Measurements from ENCODE around the gene IQCM. TPM values are rescaled to one million over a fixed set of nuclear protein-coding genes. Genes with fewer than 3 reads are reported as not detected.
A peak's percentile ranks its signal among the peaks of the same experiment; 100 is the strongest.
"Not testable (repeated sequence)": the region's sequence is repeated elsewhere in the genome, so short reads cannot be mapped to it uniquely, and the experiment has no call there.

IQCM gene
- polyA plus RNA-seq, 1 donor = not detected

- no peak for DNase-seq
Measured at GRCh38 chr4:149443537-149443936, 372.1 kb downstream of the IQCM start.

GRCh38 chr4:149441338-149441737 lies 374.3 kb downstream of the IQCM start:
- no peak for DNase-seq

DNA sequence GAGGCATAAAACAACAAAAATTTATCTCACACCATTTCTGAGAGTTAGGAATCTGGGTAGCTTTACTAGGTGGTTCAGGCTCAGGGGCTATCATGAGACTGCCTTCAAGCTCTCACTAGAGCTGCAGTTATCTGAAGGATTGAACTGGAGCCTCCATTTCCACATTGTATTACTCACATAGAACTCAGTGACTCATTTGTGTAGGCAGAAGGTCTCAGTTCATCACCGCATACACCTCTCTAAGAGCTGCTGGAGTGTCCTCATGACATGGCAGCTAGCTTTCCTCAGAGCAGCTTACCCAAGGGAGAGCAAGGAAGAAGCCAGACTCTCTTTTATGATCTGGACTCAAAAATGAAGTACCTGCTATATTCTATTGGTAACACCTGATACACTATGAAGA lies 389.2 kb downstream of the IQCM start:
- DNase-seq = no peak

DNA sequence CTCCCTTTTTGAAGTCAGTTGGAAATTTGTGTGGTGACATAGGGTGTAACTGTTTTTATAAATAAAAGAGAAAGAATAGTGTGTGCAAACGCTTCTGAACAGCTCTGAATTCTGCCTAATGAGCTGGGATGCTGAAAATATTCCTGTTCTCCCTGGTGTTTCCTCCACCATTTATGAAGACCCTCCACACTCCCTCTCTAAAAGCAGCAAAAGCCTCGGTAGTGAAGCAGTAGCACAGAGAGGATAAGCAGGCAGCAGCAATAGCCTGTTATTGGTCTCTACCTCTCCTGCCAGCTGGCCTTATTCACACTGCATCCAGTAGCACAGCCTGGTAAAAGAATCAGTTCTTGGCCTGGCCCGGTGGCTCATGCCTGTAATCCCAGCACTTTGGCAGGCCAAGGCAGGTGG lies 406.1 kb downstream of the IQCM start:
- DNase-seq = no peak

DNA sequence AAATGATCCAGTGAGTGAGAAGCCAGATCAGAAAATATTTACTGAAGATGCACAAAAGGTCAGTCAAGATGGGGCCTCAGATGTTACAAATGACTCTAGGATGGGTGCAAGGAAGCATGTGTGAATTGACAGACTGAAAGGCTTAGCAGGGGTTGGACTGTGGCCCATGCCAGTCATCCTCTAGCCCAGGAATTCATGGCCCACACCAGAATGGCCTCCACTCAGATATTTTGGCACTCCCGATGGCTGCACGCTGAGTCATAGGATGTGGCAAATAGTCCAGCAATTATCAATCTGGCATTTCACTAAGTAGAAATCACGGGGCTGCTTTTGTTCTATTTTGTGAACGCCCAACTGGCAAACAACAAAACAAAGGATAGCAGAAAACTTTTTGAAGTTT lies 406.5 kb downstream of the IQCM start:
- DNase-seq = no peak

- DNase-seq = no peak
Measured at GRCh38 chr4:149404143-149404542, 411.5 kb downstream of the IQCM start.

DNA sequence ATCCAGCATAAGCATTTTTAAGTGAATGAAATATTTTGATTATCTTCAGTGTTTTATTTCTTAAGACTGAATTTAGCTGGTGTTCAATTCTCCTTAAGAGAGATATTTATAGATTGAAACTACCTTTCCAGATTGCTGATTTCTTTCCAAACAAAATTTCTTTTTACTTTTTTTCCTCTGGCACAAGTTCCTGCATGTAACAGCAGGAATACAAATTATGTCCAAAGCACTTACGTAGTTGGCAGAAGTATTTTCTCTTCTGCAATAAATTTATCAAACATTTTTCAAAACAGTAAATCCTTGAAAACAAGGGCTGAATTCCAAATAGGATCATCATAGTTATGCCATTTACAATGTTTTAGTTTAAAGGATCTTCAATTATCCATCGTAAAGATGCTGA lies 412.6 kb downstream of the IQCM start:
- no peak for DNase-seq

DNA sequence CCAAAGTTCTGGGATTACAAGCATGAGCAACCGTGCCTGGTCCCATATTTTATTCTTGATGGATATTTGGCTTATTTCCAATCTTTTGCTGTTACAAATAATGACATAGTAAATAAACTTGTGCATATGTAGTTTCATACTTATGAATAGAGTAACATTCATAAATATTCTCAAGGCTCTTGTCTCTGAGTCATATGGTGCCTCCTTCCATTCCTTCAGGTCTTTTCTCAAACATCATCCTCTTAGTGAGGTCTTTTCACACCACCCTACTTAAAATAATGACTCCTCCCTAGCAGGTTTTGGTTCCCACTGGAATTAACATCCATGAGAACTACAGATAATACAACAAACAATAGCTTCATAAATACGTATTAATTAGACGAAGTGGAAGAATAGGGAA lies 416.6 kb downstream of the IQCM start:
- DNase-seq = no peak

DNA sequence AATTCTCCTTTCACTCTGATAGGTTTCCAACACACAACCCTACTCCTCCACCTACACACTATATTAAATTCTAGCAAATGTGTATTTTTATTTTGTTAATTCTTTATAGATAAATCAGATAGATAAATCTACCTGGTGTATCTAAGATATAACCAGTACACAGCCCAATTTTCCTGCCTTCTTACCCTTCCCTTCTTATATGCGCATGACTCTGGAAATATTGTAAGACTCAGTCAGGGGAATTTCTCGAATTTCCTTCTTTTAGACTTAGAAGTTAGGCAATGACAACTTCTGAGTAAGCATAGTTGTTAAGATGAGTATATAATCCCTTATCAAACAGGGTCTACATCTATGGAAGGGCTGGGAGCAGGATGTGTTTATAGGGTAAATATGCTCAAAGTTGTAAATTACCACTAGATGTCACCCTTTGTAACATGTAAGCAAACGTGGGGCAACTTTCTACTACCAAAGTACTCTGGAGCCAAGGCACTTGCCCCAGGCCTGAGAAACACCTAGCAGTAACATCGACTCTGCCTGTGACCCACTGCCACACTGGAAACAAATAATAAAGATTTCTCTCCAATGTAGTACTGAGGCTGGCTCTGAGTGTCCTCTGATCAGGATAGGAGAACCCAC lies 444.7 kb downstream of the IQCM start:
- peak; percentile 10 for DNase-seq

- no peak for DNase-seq
Measured at GRCh38 chr4:149370002-149370401, 445.6 kb downstream of the IQCM start.

GRCh38 chr4:149353241-149353640 lies 462.4 kb downstream of the IQCM start:
- DNase-seq = no peak

DNA sequence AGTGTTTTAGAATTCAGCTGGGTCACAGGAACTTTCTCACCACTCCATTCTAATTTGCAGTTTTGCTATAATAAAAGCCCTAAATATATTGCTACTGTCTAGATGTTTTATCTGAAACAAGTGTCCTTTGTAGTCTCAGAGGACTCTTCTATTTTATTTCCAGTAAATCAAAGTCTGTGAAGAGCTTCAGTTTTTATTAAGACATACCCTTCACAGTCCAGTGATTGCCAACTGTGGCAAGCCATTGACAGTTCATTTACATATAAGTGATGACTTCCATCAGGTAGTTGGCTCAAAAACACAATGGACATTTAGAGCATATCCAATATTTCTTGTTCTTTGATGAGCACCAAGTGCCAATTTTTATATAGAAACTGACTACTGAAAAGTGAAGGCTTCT lies 466.1 kb downstream of the IQCM start:
- DNase-seq = no peak

- DNase-seq = no peak
Measured at GRCh38 chr4:149347139-149347538, 468.5 kb downstream of the IQCM start.

DNA sequence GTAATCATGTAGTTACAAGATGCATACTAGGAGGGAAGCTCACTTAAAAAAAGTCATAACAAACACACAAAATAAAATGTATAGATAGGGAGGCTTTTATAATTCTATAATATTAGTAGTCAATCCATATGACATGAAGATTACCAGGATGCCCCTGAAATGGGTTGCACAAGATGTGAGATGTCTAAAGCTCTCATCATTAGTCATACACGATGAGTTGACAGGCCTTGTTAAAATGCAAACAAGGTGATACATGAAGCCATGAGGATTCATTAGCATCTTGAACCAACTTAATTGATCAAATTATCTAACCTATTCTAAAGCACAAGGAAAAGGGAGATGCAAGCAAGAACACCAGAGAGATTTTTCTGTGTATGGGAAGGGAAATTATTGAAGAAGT lies 470.2 kb downstream of the IQCM start:
- no peak for DNase-seq

- no peak for DNase-seq
Measured at GRCh38 chr4:149344436-149344835, 471.2 kb downstream of the IQCM start.

DNA sequence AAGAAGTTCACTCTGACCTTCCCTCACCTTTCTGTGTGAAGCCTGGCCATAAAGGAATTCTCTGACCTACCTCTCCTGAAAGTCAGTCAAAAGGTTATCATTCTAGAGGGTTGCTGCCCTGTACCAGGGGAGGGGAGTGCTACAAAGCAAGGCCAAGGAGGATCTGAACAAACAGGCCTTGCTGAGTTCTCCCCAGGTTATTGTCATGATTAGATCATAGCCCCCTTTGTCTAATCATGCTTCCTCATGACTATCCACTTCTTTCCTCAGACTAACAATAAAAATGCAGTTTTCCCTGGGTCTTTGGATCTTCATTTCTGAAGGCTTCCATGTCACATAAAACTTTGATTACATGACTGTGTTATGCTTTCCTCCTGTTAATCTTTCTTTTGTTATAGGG lies 472.0 kb downstream of the IQCM start:
- no peak for DNase-seq

DNA sequence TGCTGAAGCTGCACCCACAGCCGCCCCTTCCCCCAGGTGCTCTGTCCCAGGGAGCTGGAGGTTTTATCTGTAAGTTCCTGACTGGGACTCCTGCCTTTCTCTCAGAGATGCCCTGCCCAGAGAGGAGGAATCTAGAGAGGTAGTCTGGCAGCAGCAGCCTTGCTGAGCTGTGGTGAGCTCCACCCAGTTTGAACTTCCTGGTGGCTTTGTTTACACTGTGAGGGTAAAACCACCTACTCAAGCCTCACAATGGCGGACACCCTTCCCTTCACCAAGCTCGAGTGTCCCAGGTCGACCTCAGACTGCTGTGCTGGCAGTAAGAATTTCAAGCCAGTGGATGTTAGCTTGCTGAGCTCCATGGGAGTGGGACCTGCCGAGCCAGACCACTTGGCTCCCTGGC lies 474.5 kb downstream of the IQCM start:
- DNase-seq = not testable (repeated sequence)

DNA sequence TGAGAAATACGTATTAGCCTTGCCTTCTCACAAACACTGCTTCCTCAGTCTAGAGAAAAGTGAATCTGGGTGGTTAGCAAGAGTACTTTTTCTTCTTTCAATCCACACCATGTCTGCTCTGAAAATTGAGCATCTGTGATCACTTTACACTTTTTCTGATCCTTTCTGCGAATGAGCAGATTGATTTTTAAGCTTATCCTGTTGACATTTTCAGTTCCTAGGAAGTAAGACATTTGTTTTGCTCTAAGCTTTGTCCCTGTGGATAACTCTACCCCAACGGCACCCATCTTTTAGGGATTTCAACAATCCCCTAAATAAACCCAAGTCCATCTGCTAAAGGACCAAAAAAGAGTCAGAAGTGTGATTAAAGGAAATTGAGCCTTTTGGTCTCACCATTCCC lies 487.5 kb downstream of the IQCM start:
- no peak for DNase-seq

DNA sequence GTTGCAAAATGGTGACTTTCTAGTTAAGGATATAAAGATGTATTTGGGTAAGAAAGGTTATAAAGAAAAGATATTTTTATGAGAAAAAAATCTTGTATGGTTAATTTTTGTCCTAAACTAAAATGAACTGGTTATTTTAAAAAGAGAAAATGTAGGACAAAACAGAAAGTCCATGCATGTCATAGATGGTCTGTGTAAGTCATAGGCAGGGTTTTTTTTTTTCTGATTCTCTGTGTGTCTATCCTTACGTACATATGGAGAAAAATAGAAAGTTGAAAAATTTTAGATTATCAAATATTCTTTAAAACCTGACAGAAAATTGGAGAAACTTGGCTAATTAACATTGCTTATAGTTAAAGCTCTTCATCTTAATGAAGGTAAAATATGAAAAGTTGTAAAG lies 493.4 kb downstream of the IQCM start:
- DNase-seq = no peak

DNA sequence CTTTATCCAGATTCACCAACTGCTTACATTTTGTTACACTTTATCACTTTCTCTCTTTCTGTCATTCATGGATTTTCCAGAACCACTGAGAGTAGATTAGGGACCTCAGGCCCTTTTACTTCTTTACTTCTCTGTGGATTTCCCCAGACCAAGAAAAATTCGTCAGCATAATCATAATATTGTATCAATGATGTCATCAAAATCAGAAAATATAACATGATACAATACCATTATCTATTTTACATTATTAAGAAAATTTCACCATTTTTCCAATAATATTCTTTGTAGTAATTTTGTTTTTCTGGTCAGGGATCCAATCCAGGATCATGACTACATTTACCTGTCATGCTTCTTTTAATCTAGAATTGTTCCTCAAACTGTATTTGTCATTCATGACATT lies 494.2 kb downstream of the IQCM start:
- no peak for DNase-seq

DNA sequence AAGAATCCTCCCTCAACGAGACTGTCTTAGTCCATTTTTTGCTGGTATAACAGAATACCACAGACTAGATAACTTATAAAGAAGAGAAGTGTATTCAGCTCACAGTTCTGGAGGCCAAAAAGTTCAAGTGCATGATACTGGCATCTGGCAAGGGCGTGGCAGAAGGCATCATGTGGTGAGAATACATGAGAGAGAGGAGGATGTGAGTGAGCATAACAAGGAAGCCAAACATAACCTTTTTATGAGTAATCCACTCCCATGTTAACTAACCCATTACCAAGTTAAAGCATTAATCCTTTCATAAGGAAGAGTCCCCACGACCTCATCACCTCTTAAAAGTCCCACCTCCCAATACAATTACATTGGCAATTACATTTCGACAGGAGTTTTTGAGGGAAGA lies 504.6 kb downstream of the IQCM start:
- no peak for DNase-seq

GRCh38 chr4:149306537-149306936 lies 509.1 kb downstream of the IQCM start:
- no peak for DNase-seq
